Mammary epithelial cell (primary cell): Measurements from ENCODE around the gene AFG1L.

ENCODE experiments used
- EZH2 ChIP-seq: IDR thresholded peaks from 2 replicates; pipeline ENCODE4 v1.6.1; 2012; ENCODE audit warnings: low read length, inconsistent platforms, borderline replicate concordance
- TF ChIP-seq, protein P1 (sequence below), 2 donors: IDR thresholded peaks in 1 of 2; conservative IDR thresholded peaks in 1 of 2; 2 replicates each; pipeline ENCODE4 v1.5.1; 2011 to 2012; ENCODE audit warnings: inconsistent platforms in 2 of 2, low read length in 2 of 2, mild to moderate bottlenecking in 2 of 2, control low read depth in 1 of 2, low read depth in 1 of 2; ENCODE audit not compliant: insufficient read depth in 1 of 2; ENCODE audit errors: extremely low read depth in 1 of 2

GRCh38 chr6:108421366-108421765 is 126.5 kb downstream of the AFG1L start:
- TF ChIP-seq, protein P1, sequence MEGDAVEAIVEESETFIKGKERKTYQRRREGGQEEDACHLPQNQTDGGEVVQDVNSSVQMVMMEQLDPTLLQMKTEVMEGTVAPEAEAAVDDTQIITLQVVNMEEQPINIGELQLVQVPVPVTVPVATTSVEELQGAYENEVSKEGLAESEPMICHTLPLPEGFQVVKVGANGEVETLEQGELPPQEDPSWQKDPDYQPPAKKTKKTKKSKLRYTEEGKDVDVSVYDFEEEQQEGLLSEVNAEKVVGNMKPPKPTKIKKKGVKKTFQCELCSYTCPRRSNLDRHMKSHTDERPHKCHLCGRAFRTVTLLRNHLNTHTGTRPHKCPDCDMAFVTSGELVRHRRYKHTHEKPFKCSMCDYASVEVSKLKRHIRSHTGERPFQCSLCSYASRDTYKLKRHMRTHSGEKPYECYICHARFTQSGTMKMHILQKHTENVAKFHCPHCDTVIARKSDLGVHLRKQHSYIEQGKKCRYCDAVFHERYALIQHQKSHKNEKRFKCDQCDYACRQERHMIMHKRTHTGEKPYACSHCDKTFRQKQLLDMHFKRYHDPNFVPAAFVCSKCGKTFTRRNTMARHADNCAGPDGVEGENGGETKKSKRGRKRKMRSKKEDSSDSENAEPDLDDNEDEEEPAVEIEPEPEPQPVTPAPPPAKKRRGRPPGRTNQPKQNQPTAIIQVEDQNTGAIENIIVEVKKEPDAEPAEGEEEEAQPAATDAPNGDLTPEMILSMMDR (conservative IDR thresholded peaks at IDR 0.05 in 1 of 2, IDR thresholded peaks at IDR 0.05 in 1 of 2; ENCODE audit: extremely low read depth in 1 of 2, insufficient read depth in 1 of 2, low read depth in 1 of 2, low read length in 2 of 2) = no peak
- TF ChIP-seq EZH2 = no peak
